HG03060 (cell line): ENCODE measurements around the gene NUDT7.
A peak's percentile ranks its signal among the peaks of the same experiment; 100 is the strongest.

Experiments
- ATAC-seq: cut with Tn5 transposase; IDR thresholded peaks from one replicate; pipeline ENCODE4 v1.9.1; 2021; ENCODE audit warnings: low read depth, moderate number of reproducible peaks; ENCODE audit not compliant: unreplicated experiment

Gene NUDT7

GRCh38 chr16:77723108-77723514 lies 797 bp downstream of the NUDT7 start:
- ATAC-seq: peak; percentile 23

DNA sequence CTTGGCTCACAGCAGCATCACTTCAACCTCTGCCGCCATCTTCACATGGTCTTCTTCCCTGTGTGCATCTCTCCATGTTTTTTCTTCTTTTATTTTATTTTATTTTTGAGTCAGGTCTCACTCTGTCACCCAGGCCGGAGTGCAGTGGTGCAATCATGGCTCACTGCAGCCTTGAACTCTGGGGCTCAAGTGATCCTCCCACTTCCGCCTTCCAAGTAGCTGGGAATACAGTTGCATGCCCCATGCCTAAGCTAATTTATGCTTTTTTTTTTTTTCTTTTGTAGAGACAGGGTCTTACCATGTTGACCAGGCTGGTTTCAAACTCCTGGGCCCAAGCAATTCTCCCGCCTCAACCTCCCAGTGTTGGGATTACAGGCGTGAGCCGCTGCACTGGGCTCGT lies 1.9 kb downstream of the NUDT7 start:
- ATAC-seq: no peak

DNA sequence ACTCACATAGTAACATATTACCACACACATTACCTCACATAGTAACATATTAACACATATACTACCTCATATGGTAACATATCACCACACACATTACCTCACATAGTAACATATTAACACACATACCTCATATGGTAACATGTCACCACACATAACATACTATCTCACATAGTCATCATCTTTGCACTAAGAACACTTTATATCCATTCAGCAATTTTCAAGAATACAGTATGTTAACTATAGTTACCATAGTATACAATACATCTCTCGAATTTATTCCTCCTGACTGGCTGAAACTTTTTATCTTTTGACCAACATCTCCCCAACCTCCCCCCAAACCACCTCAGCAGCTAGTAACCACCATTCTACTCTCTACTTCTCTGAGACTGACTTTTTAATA lies 7.6 kb downstream of the NUDT7 start:
- no peak for ATAC-seq

- ATAC-seq: no peak
These were observed 10.1 kb downstream of the NUDT7 start for GRCh38 chr16:77732241-77732946.

- no peak for ATAC-seq
These were observed 14.6 kb downstream of the NUDT7 start for GRCh38 chr16:77736879-77737278.

GRCh38 chr16:77738706-77739558 lies 16.6 kb downstream of the NUDT7 start:
- no peak for ATAC-seq

DNA sequence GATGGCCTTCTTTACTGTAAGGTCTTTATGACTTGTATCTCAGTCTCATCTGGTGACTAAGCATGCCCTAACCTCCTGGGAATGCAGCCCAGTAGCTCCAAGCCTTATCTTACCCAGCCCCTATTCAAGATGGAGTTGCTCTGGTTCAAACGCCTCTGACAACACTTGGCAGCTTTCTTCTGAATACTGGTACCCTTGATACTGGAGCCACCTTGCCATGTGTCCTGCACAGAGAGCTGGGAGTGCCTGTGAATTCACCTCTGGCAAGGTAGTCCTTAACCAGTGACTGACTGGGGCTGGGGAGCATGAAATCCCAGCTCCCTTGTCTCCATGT lies 17.2 kb downstream of the NUDT7 start:
- ATAC-seq: no peak

DNA sequence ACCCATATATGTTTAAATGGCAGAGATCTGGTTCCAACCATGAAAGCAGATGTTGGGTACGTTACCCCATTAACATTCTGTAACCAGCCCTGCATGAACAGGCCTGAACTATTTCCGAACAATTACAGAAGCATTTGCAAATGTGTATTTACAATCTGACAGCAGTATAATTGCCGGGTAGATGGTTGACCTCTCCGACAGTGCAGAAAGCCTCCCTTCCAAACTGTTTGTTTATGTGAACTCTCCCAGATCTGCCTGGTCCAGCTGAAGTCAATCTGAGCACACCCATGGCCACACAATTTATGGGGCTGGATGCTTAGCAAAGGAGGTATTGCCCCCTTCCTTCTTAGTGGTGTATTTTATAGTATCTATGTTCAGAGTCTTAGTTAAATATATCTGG lies 21.8 kb downstream of the NUDT7 start:
- no peak for ATAC-seq

- ATAC-seq: no peak
These were observed 23.7 kb downstream of the NUDT7 start for GRCh38 chr16:77745972-77746371.

DNA sequence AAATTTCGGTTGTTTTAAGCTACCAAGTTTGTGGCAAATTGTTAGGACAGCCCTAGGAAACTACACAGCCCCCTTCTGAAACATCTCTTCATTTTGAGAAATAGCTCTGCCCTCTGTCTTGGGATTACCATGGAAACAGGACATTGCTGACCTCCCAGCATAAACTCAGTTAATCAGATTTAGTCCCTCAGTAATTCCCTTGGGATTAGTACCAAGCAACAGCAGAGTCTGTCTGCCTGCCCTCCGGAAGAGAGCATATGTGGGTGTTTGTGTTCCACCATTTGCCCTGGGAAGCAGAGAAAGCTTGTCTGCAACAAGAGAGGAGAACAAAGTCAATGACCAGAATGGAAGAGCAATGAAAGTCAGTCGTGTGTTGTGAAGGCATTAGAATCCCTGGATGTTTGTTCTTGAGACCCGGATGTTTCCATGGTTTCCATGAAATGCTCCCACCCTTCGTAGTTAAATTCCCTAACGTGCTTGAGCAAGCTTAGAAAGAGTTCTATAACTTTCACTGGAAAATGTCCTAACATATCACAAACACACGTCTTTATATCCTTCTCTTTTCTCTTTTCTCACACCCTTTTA lies 26.2 kb downstream of the NUDT7 start:
- ATAC-seq: no peak

GRCh38 chr16:77749415-77749814 lies 27.1 kb downstream of the NUDT7 start:
- ATAC-seq: no peak

GRCh38 chr16:77758046-77758445 lies 35.7 kb downstream of the NUDT7 start:
- no peak for ATAC-seq

DNA sequence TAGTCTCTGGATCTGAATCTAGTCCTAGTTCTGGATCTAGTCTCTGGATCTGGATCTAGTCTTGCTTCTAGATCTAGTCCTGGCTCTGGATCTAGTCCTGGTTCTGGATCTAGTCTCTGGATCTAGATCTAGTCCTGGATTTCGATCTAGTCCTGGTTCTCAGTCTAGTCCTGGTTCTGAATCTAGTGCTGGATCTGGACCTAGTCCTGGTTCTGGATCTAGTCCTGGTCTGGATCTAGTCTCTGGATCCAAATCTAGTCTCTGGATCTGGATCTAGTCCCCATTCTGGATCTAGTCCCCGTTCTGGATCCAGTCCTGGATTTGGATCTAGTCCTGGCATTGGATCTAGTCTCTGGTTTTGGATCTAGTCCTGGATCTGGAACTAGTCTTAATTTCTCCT lies 36.2 kb downstream of the NUDT7 start:
- no peak for ATAC-seq

DNA sequence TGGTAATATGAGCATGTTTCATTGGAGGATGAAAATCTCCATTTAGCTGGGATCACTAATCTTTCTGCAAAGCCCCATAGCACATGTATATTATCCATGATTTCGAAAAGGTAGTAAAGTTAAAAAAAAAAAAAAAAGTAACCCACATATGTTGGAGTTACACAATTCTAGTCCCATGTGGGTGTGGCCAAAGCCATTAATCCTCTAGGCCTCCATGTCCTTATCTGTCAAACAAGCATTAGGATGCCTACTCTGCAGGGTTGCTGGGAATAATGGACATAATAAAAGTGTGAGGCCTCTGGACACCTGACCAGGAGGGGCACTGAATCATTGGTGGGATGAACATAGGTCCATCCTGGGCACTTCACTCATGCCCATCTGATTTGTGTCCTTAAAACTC lies 36.9 kb downstream of the NUDT7 start:
- no peak for ATAC-seq

GRCh38 chr16:77759821-77760220 lies 37.5 kb downstream of the NUDT7 start:
- no peak for ATAC-seq

DNA sequence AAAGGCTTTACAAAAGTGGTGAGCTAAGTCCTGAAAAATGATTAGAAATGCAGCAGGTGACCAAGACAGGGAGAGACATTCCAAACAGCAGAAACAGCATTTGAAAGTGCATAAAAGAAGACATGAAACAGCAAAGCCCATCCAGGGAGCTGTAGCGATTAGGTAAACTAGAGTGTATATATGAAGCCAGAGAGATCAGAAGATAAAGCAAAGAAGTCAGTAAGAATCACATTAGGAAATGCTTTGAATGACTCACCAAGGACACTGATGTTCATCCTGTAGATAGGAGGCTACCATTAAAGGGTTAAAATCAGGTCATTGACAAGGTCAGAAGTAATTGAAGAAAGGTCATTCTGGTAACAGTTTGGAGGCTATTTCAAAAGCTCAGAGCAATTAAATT lies 38.5 kb downstream of the NUDT7 start:
- ATAC-seq: no peak

DNA sequence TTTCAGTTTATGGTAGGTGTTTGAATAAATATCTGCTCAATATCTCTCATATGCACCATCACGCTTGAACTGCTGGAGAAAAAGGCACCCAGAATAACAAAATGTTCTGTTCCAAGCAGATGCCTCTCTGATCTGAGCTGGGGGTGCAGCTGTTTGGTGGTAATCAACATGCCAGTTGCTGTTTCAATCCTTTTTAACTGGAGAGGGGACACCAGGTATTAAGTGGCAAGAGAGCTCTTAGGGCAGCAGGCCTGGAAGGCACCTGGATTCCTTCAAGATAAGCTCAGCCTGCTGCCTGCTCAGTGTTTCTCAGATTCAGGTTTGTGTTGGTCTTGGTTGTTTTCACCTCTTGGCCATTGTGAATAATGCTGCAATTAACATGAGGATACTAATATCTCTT lies 38.9 kb downstream of the NUDT7 start:
- ATAC-seq: no peak

GRCh38 chr16:77762262-77762661 lies 39.9 kb downstream of the NUDT7 start:
- no peak for ATAC-seq

- no peak for ATAC-seq
These were observed 41.7 kb downstream of the NUDT7 start for GRCh38 chr16:77763994-77764393.

DNA sequence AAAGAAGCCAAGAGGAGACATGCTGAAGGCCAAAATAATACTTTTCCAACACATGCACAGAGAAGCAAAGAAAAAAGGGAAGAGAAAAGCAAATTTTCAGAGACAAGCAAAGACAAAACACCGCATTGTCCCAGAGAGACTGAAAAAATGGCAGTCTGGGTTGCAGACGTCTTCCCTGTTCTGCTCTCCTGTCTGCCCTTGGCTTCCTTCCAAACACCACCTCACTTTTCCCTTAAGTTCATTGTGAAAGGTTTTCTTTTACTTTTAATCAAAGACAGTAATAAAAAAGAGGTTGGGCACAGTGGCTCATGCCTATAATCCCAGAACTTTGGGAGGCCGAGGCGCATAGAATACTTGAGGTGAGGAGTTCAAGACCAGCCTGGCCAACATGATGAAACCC lies 44.9 kb downstream of the NUDT7 start:
- ATAC-seq: no peak

GRCh38 chr16:77767826-77768225 lies 45.5 kb downstream of the NUDT7 start:
- ATAC-seq: no peak
